Kidney epithelial cell (primary cell): Measurements from ENCODE around the gene MPIG6B. TPM values are rescaled to one million over a fixed set of nuclear protein-coding genes. Genes with fewer than 3 reads are reported as not detected.

ENCODE experiments used
- DNase-seq: peaks from one replicate; pipeline ENCODE4 v3.0.0-alpha.2; 2010; ENCODE audit warnings: low read depth
- H3K27me3 ChIP-seq: 2 replicates; pipeline ENCODE4 v1.6.0; 2011; ENCODE audit warnings: low read length; ENCODE audit not compliant: control insufficient read depth, insufficient read depth
- H3K36me3 ChIP-seq: 2 replicates; pipeline ENCODE4 v1.5.1; 2011; ENCODE audit warnings: low read length; ENCODE audit not compliant: control insufficient read depth, insufficient read depth
- H3K4me3 ChIP-seq: 2 replicates; pipeline ENCODE4 v1.5.1; 2011; ENCODE audit warnings: low read depth, mild to moderate bottlenecking, control low read depth, low read length
- CTCF ChIP-seq: IDR thresholded peaks from 2 replicates; pipeline ENCODE4 v1.5.1; 2011; ENCODE audit warnings: mild to moderate bottlenecking, moderate library complexity, low read length, control low read depth, inconsistent platforms; ENCODE audit not compliant: insufficient read depth, poor library complexity, severe bottlenecking
- total RNA-seq: library from RNA; depleted of rRNA; stranded (reverse); fragments of >200 nt; gene quantifications from 2 replicates; pipeline ENCODE4 v1.2.3, GENCODE V29; 2015

The MPIG6B gene
- total RNA-seq, 1 donor from 2014 or later: 0.29 TPM

DNA sequence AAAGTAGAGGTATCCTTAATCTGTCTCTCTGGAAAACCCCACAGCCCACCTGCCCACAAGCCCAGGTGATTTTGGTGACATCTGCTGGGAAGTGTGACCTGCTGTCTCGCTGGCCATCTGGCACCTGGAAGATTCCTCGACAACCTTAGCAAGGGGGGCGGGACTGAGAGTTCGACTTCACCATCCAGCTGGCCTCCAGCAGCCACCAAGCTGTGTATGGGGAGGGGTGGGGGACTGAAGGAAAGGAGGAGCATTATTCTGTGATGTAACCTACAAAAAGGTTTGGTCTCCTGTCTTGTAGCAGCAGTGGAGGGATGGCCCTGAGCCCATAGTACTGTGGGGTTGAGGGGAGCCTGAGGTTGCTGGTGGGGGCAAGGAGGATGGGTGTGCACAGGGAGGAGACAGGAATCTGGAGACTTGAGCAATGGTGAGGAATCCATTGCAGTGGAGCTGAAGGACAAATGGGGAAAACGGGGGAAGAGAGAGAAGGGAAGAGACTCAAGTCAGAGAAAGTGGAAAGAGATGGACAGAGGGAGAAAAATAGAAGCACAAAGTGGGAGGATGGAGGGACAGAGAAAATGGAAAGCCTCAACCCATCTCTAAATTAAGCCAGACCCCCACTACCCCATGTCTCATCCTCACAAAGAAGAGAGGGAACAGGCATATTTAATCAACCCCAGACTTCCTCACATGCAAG is 12.5 kb upstream of the MPIG6B start:
- Histone ChIP-seq H3K36me3 (no peaks in the 10 kb centered on the region), H3K4me3 (no peak overlapping the region), H3K27me3 (peaks cover 7% of the 10 kb centered on the region)
- DNase-seq: no peak
- TF ChIP-seq CTCF: no peak

DNA sequence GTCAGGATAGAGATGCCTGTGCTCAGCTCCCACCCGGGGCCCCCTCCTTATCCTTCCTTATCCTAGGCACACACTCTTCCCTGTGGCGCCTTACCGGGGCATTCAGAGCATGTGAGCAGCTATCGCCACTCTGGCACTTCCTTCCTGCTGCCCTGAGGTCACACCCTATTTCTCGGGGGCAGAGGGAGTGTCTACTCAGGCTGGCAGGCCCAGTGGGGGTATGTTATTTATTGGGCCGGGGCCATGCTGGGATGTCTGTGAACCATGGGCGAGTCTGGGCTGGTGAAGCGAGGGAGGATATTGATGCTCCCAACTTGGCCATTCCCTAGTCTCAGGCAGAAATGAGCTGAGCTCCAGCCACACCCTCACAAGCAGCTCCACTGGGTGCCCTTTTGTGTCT is 11.9 kb upstream of the MPIG6B start:
- H3K27me3 ChIP-seq: peaks cover 7% of the 10 kb centered on the region
- no peak overlapping the region for H3K4me3 ChIP-seq
- TF ChIP-seq CTCF: no peak
- DNase-seq: no peak
- H3K36me3 ChIP-seq: no peaks in the 10 kb centered on the region

- H3K4me3 ChIP-seq: no peak overlapping the region
- peak; percentile 37 for TF ChIP-seq CTCF
- H3K27me3 ChIP-seq: peaks cover 7% of the 10 kb centered on the region
- no peaks in the 10 kb centered on the region for H3K36me3 ChIP-seq
- no peak for DNase-seq
Observed at GRCh38 chr6:31712296-31712695, 10.9 kb upstream of the MPIG6B start.

DNA sequence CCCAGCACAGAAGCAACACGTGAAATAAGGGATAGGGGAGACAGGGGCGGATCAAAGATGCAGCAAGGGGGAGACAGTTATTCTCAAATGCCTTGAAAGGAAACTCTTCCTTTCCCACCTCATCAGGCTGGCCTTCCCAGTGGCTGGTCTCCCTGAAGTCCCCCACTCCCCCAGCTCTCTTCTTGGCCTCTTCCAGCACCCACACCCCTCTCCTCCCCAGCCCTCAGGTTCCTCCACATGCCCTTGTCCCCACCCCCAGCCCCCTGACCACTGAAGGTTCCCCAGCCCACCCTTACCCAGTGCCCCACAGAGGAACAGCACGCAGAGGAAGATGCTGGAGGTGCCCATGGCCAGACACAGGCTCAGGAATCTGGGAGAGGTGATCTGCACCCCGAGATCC is 9.7 kb upstream of the MPIG6B start:
- H3K4me3 ChIP-seq: no peak overlapping the region
- no peak for TF ChIP-seq CTCF
- peaks cover 7% of the 10 kb centered on the region for H3K27me3 ChIP-seq
- no peaks in the 10 kb centered on the region for H3K36me3 ChIP-seq
- no peak for DNase-seq

- H3K36me3 ChIP-seq: no peaks in the 10 kb centered on the region
- peaks cover 7% of the 10 kb centered on the region for H3K27me3 ChIP-seq
- TF ChIP-seq CTCF: no peak
- DNase-seq: no peak
- no peak overlapping the region for H3K4me3 ChIP-seq
Observed at GRCh38 chr6:31713991-31714684, 9.0 kb upstream of the MPIG6B start.
